KOPT-K1 (cell line): Measurements from ENCODE around the gene BRWD1.

Experiments
- H3K27ac ChIP-seq: fragments of 200-600 bp; sonication (generic); 2 replicates; pipeline ENCODE4 v1.5.1; 2016; ENCODE audit warnings: antibody characterized with exemption, mild to moderate bottlenecking, low read depth, low read length; ENCODE audit not compliant: poor library complexity, severe bottlenecking
- H3K36me3 ChIP-seq: fragments of 200-600 bp; sonication (generic); 2 replicates; pipeline ENCODE4 v1.5.1; 2017; ENCODE audit warnings: antibody characterized with exemption, mild to moderate bottlenecking, low read length, moderate library complexity; ENCODE audit not compliant: insufficient read depth
- H3K9me3 ChIP-seq: fragments of 200-600 bp; sonication (generic); 2 replicates; pipeline ENCODE4 v1.5.1; 2017; ENCODE audit warnings: antibody characterized with exemption, low read length, mild to moderate bottlenecking; ENCODE audit not compliant: insufficient read depth, poor library complexity, severe bottlenecking

BRWD1 gene

DNA sequence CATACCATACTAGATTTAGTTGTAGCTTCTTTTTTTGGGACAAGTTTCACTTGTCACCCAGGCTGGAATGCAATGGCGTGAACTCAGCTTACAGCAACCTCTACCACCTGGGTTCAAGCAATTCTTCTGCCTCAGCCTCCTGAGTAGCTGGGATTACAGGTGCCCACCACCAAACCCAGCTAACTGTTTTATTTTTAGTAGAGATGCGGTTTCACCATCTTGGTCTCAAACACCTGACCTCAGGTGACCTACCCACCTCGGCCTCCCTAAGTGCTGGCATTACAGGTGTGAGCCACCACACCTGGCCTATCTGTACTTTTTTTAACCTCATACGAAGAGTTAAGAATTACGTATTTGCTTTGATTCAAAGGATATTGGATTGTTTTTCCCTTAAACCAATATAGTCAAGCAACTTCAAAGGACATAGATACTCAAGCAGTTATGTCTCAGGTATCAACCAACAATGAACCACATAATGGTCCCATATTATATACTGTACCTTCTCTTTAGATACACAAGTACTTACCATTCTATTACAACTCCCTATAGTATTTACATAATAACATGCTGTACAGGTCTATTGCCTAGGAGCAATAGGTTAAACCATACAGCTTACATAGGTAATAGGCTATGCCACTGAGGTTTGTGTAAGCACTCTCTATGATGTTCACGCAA lies 28.0 kb upstream of the BRWD1 start:
- H3K9me3 ChIP-seq, result no peaks in the 10 kb centered on the region
- H3K36me3 ChIP-seq, result peaks cover 63% of the 10 kb centered on the region
- no peak overlapping the region for H3K27ac ChIP-seq

DNA sequence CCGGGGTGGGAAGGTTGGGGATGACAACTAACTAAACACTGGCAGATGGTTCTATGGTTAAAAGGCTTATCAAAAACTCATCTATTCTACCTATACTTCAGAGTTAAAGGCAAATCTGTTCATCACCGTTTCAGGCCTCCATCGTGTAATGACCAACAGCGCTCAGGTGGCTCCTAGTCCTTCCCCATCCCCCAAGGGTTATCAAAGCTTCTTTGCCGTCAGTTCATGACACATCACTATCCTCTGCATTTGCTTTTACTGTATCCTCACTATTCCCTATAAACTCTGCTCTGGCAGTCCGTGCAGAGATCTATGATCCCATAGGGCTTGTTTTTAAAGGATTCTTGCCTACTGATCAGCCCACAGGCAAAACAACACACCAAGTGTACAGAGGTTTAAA lies 27.3 kb upstream of the BRWD1 start:
- H3K36me3 ChIP-seq, result peaks cover 56% of the 10 kb centered on the region

DNA sequence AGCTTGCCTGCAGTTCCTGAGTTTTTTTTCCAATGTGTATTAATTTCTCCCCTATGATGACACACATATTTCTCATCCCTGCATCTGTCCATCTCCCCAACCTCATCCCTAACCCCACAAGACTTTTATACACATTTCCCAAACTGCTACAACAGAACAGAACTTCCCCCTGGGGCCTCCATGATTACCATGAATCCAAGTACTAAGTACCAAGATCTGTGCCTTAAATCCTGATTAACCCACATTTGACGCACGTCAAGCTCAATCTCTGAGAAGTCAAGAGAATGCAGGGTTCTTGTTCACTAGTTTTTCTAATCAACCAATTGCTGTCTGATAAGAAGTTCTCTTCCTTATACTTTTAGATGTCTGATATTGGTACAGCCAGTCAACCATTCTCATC lies 25.8 kb upstream of the BRWD1 start:
- Histone ChIP-seq H3K27ac (no peak overlapping the region), H3K36me3 (peaks cover 41% of the 10 kb centered on the region), H3K9me3 (no peaks in the 10 kb centered on the region)

More for the DNA sequence above, 27.3 kb upstream of the BRWD1 start:
- no peak overlapping the region for H3K27ac ChIP-seq
- no peaks in the 10 kb centered on the region for H3K9me3 ChIP-seq

DNA sequence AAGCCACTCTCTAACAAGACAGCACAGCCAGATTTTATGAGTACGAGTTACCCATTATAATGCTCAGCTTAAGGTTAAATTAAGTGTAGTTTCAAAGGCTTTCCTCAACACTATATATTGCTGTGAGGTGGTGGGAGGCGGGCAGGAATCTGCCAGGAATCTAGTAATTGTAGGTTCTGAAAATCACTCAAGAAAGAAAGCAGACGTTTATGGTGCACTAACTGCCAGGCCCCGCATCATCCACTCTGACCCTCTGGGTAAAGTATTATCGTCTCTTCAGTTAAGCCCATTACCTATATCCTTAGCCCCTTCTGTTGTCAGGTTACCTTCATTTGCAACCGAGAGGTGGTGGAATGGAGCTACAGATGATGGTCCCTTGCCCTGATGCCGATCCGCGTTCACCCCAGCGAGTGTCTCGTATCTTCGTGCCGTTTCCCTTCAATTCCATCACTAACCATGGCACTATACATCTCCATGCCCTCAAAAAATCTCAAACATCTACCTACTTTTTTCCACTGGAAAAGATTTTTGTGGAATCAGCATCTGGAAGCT lies 23.1 kb upstream of the BRWD1 start:
- Histone ChIP-seq H3K9me3 (no peaks in the 10 kb centered on the region), H3K27ac (no peak overlapping the region), H3K36me3 (peaks cover 15% of the 10 kb centered on the region)

DNA sequence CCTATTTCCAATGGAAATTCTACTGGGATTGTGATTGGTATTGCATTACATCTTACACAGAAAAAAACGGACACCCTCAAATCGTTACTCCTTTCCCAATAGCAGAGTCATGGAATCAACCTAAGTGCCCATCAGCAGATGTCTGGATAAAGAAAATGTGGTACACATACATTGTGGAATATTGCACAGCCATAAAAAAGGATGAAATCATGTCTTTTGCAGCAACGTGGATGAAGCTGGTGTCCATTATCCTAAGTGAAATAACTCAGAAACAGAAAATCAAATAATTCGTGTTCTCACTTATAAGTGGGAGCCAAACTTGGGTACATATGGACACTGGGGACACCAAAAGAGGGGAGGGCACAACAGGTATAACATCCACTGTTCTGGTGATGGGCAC lies 21.2 kb upstream of the BRWD1 start:
- Histone ChIP-seq H3K27ac (no peak overlapping the region), H3K36me3 (no peaks in the 10 kb centered on the region), H3K9me3 (no peaks in the 10 kb centered on the region)

DNA sequence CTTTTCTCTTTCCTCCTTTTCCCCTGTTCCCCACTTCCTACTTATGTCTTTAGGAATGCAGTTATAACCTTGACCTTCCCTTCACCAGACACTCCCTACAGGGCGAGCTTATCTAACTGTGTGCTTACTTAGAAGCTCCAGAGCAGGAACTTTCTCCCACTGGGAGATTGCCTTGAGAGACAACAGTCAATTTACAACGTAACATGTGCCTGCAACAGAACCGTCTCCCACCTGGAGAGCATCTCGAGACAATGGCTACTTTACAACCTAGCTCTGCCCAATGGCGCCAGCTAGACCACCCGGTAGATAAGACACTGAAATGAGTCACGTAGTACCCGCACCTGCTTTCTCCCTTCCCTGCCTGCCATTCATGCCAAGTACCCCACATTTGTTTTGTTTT lies 18.7 kb upstream of the BRWD1 start:
- Histone ChIP-seq H3K27ac (no peak overlapping the region), H3K36me3 (no peaks in the 10 kb centered on the region), H3K9me3 (no peaks in the 10 kb centered on the region)

DNA sequence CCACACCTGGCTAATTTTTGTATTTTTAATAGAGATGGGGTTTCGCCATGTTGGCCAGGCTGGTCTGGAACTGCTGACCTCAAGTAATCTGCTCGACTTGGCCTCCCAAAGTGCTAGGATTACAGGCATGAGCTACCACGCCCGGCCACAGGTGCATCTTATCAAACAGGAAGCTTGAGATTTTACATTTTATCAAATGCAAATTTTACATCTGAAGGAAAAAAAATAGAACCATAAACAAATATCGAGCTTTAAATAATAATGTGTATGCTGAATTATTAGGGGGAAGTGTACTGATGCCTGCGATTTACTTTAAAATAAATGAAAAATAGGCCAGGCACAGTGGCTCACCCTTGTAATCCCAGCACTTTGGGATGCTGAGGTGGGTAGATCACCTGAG lies 16.6 kb upstream of the BRWD1 start:
- Histone ChIP-seq H3K36me3 (no peaks in the 10 kb centered on the region), H3K9me3 (no peaks in the 10 kb centered on the region), H3K27ac (no peak overlapping the region)

DNA sequence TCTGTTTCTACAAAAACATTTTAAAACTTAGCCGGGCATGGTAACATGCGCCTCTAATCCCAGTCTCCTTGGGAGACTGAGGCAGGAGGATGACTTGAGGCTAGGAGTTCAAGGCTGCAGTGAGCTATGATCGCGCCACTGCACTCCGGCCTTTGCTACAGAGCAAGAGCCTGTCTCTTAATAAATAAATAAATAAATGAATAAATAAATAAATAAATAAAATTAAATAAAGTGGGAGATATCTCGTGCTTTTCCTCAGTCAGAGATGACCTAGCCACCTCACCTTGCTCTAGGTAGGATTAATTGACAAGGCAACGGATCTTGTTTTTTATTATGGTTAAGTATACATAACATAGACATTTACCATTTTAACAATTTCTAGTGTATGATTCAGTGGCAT lies 14.3 kb upstream of the BRWD1 start:
- no peaks in the 10 kb centered on the region for H3K36me3 ChIP-seq
- no peak overlapping the region for H3K27ac ChIP-seq

DNA sequence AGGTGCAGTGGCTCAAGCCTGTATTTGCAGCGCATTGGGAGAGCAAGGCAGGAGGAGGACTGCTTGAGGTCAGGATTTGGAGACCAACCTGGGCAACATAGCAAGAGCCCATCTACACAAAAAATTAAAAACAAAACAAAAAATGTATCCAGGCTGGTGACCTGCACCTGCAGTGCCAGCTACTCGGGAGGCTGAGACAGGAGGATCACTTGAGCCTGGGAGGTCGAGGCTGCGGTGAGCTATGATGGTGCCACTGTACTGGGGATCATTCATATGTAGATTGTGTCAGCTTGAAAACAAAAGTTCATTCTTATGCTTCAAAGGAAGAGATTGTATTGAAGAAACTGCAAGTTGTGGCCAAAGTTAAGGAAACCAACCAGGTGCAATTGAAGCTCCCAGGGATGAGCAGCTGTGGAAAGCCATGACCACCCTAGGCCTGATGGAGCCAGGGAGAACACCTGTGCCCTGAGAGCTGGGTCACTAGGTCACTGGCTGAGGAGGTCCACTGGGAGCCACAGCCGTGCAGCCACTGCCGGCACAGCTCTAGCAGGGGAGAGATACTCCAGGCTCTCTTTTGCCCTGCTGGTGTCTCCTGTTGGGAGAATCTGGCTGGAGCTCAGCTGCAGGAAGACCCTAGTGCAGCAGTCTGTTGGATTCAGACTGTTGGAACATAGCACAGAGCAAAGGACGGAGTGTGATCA lies 13.3 kb upstream of the BRWD1 start:
- Histone ChIP-seq H3K9me3 (no peaks in the 10 kb centered on the region), H3K36me3 (no peaks in the 10 kb centered on the region), H3K27ac (no peak overlapping the region)

More for the DNA sequence above, 14.3 kb upstream of the BRWD1 start:
- no peaks in the 10 kb centered on the region for H3K9me3 ChIP-seq

DNA sequence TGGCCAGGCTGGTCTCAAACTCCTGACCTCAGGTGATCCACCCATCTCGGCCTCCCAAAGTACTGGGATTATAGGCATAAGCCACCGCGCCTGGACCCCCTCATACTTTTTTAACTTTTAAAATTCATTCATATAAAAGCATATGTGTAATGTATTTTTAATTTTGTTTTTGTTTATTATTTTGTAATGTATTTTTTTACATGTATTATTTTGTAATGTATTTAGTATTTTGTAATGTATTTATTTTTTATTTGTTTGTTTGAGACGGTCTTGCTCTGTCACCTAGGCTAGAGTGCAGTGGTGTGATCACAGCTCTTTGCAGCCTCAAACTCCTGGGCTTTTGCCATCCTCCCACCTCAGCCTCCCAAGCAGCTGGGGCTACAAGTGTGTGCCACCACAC lies 12.0 kb upstream of the BRWD1 start:
- H3K27ac ChIP-seq, result no peak overlapping the region
- H3K9me3 ChIP-seq, result no peaks in the 10 kb centered on the region
- H3K36me3 ChIP-seq, result no peaks in the 10 kb centered on the region

DNA sequence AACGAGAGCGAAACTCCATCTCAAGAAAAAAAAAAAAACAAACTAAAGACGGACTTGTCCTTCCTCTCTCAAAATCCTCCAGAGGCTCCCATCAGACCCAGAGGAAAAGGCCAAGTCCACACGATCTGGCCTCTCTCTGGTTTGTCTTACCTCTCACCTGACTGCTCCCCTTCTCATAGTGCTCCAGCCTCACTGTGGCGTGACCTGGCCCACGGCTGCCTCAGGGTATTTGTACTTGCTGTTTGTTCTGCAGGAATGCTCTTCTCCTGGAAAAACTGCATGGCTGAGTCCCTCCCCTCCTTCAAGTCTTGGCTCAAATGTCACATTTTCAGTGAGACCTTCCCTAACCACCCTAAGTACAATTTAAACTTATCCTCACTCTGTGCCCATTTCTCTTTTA lies 8.0 kb upstream of the BRWD1 start:
- Histone ChIP-seq H3K27ac (no peak overlapping the region), H3K36me3 (no peaks in the 10 kb centered on the region), H3K9me3 (no peaks in the 10 kb centered on the region)

DNA sequence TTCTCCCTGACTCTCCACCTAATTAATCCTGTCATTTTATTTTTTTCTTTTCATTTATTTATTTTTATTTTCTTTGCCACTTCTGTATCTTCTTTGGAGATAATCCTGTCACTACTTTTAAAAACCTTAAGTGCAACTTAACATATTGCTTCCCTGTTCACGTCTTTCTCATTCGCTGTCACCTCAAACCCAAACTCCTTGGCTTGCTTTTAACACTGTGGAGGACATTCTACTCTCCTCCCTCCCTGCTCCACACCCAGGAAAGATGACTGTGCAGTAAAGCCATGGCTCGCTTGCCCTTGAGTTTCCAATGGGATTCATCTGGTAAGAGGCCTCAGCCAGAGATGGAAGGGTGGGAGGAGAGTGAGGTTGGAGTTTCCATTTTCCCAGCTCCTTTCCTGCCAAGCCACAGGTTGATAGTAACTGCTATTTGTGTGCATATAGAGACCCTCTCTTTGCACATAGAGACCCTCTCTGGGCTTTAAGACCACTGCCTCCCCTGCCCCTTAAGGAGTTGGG lies 6.4 kb upstream of the BRWD1 start:
- H3K27ac ChIP-seq, result no peak overlapping the region
- H3K36me3 ChIP-seq, result no peaks in the 10 kb centered on the region
- no peaks in the 10 kb centered on the region for H3K9me3 ChIP-seq

DNA sequence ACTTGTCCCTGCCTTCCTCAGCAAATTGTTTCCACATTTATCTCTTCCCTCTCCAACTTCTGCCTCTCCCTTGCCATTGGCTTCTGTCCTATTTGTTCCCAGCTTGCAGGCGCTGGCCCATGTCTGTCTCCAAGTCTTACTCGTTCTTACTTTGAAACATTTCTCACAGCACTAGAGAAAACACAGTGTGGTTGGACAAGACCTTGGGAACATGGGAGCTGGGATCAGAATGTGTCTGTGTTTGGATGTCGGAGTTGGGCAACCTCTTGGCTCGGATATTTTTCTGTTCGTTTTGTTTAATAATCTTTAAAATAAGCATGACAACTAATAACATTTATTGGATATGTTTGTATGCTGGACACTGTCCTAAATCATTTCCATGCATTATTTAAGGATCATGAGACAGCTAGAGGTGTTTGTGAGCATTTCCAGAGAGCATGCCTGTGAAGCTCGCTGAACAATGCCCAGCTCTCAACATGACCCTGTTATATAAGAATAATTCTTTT lies 5.9 kb upstream of the BRWD1 start:
- Histone ChIP-seq H3K27ac (no peak overlapping the region), H3K9me3 (no peaks in the 10 kb centered on the region), H3K36me3 (no peaks in the 10 kb centered on the region)

DNA sequence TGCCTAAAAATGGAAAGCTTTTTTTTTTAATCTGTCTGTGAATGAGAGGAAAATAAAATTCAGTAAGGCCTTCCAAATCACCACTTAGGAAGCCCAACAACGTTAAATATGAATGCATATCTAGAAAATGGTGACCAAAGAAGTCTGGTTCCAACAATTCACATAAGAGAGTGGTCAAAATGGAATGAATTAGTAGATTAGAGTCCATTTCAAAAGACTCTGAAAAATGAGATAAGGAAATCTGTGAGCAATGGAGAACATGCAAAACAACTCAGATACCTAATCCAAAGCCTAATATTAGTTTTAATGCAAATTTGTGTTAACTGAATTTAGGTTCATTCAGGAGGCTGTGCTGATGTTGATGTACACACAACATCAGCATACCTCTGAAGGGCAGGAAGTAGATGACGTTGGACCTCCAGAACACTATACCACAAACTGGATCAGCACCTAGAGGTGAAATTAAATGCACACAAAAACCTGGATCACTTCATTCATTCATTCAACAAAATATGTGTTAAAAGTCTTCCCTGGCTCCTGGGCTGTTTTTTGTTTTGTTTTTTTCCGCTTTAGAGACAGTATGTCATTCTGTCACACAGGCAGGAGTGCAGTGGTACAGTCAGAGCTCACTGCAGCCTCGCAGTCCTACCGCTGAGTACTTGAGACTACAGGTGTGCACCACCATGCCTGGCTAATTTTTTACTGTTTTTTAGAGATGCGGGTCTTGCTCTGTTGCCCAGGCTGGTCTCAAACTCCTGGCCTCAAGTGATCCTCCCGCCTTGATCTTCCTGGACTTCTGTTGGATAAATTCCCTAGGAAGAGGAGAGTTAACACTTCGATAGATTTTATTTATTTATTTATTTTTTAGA lies 4.9 kb upstream of the BRWD1 start:
- H3K36me3 ChIP-seq, result no peaks in the 10 kb centered on the region
- H3K9me3 ChIP-seq, result no peaks in the 10 kb centered on the region
- H3K27ac ChIP-seq, result no peak overlapping the region
